ENCODE data around the gene FBXW4. TPM values are rescaled to one million over a fixed set of nuclear protein-coding genes. Genes with fewer than 3 reads are reported as not detected.
A peak's percentile ranks its signal among the peaks of the same experiment; 100 is the strongest.

The FBXW4 gene
- total RNA-seq, 6 experiments from 2014 or later: 15.1 to 29.5 (median 25.6) TPM

DNA sequence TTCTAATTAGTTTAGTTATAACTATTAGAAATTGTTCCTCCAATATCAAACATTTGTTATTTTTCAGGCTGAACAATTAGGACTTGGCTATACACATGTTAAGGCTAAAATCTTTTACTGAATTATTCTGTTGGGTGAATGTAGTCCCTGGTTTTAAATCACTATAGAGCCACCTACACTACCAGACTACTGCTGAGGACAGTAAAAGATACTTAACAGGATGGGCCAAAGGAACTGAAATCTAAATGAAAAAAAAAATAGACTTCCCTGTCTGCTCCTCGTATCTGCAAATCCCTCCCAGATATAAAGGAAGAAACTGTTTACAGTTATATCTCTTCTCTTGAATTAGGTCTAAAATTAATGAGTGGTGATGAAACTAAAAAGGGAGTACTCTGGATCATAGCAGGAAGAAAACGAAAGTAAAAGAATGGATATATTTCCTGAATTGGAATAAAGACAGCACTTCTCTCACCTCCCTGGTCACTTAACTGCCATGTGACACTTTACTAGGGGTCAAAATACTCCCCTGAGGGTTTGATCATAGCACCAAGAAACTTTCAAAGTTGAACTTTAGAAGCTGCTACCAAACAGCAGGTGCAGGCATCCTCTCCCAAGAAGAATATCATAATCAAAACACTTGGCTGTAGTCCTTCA lies 12.7 kb downstream of the FBXW4 start:
- WGBS (ENCODE audit: insufficient coverage, low coverage, low lambda C conversion rate, missing lambda C conversion rate): 5% methylated on average over 2 of the region's 2 CpGs
- intact Hi-C loops (cut with DNase I): no loop called here
- Histone ChIP-seq H3K27me3 (no peaks in the 10 kb centered on the region), H3K27ac (peak overlapping the region in 1 of 3 donors; percentile 9), H3K9me3 (no peaks in the 10 kb centered on the region), H3K4me1 (peaks cover 0 to 6% (median 0%) of the 10 kb centered on the region in 4 donors), H3K4me3 (peak overlapping the region in 1 of 3 donors; percentile 3), H3K36me3 (no peaks in the 10 kb centered on the region)
- no peak for DNase-seq
- ATAC-seq: peak; percentile 82 to 98 (median 88)
- TF ChIP-seq, protein P1, sequence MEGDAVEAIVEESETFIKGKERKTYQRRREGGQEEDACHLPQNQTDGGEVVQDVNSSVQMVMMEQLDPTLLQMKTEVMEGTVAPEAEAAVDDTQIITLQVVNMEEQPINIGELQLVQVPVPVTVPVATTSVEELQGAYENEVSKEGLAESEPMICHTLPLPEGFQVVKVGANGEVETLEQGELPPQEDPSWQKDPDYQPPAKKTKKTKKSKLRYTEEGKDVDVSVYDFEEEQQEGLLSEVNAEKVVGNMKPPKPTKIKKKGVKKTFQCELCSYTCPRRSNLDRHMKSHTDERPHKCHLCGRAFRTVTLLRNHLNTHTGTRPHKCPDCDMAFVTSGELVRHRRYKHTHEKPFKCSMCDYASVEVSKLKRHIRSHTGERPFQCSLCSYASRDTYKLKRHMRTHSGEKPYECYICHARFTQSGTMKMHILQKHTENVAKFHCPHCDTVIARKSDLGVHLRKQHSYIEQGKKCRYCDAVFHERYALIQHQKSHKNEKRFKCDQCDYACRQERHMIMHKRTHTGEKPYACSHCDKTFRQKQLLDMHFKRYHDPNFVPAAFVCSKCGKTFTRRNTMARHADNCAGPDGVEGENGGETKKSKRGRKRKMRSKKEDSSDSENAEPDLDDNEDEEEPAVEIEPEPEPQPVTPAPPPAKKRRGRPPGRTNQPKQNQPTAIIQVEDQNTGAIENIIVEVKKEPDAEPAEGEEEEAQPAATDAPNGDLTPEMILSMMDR (IDR thresholded peaks at IDR 0.05): no peak
- TF ChIP-seq POLR2A (IDR thresholded peaks at IDR 0.05): no peak

DNA sequence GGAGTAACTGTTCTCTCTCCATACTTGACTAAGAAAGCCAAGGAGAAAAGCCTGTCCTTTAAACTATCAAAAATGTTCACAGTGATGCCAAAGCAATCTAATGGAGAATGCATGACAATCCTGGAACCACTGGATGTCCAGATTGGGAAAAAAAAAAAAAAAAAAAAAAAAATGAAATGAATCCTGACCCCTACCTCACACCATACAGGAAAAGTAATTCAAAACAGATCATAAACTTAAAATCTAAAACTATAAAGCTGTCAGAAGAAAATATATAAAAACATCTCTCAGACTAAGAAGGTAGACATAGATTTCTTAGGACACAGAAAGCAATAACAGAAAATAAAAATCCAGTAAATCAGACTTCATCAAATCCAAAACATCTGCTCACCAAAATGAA lies 18.4 kb downstream of the FBXW4 start:
- no peaks in the 10 kb centered on the region for H3K27me3 ChIP-seq
- TF ChIP-seq, protein P1 (IDR thresholded peaks at IDR 0.05): no peak
- no peak for TF ChIP-seq POLR2A (IDR thresholded peaks at IDR 0.05)
- no peak overlapping the region for H3K27ac ChIP-seq
- H3K36me3 ChIP-seq: peaks cover 0 to 7% (median 3%) of the 10 kb centered on the region in 4 donors
- no peaks in the 10 kb centered on the region for H3K4me1 ChIP-seq
- H3K9me3 ChIP-seq: no peaks in the 10 kb centered on the region
- H3K4me3 ChIP-seq: no peak overlapping the region
- intact Hi-C loops (cut with DNase I): no loop called here
- DNase-seq: no peak
- ATAC-seq: no peak

DNA sequence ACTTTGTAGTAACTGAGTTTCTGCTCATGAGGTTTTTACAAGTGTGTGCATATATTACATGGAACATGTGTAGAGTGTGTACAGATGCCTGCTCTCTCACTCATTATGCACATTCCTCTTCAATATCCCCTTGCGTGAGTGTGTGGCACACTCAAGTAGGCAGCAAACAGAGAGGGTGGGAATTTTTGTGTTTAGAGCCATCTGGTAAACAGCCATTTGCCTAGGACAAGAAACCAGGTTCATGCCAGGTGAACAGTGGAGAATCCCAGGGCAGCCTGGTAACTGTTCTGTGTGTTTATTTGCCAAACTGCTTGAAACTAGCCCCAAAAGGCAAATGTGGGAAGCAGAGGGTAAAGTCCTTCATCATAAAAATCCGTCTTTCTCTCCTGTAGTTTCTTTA lies 19.9 kb downstream of the FBXW4 start:
- H3K4me3 ChIP-seq: no peak overlapping the region
- TF ChIP-seq, protein P1 (IDR thresholded peaks at IDR 0.05): no peak
- TF ChIP-seq POLR2A (IDR thresholded peaks at IDR 0.05): no peak
- H3K4me1 ChIP-seq: no peaks in the 10 kb centered on the region
- DNase-seq (no peak), ATAC-seq (no peak)
- no peak overlapping the region for H3K27ac ChIP-seq
- H3K9me3 ChIP-seq: no peaks in the 10 kb centered on the region
- peaks cover 0 to 18% (median 5%) of the 10 kb centered on the region in 4 donors for H3K36me3 ChIP-seq
- intact Hi-C loops (cut with DNase I): no loop called here
- WGBS (ENCODE audit: insufficient coverage, low coverage, low lambda C conversion rate, missing lambda C conversion rate): 94% methylated on average over 2 of the region's 2 CpGs
- H3K27me3 ChIP-seq: no peaks in the 10 kb centered on the region

DNA sequence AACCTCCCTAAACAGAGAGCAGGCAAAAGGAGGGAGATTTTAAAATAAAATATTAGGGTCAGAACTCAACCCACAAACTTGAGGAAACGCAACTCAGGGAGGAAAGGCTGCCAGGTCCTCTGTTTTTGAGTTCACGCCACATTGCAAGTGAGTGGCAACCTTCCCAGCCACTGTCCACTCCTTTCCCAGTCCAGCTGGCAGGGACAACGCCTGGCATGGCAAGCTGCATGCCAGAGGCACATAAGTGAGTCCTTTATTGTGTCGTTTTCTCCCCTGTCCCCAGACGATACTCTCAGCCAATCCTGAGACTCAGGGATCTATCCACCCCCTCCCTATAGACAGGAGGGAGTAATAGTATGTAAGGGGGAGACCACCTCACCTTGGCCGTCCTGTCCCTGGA lies 22.4 kb downstream of the FBXW4 start:
- TF ChIP-seq POLR2A (IDR thresholded peaks at IDR 0.05): no peak
- TF ChIP-seq, protein P1 (IDR thresholded peaks at IDR 0.05): no peak
- Histone ChIP-seq H3K27ac (no peak overlapping the region), H3K36me3 (peaks cover 0 to 40% (median 8%) of the 10 kb centered on the region in 4 donors), H3K9me3 (no peaks in the 10 kb centered on the region), H3K27me3 (no peaks in the 10 kb centered on the region), H3K4me3 (no peak overlapping the region), H3K4me1 (no peaks in the 10 kb centered on the region)
- 42% methylated on average over 4 of the region's 6 CpGs for WGBS (ENCODE audit: insufficient coverage, low coverage, low lambda C conversion rate, missing lambda C conversion rate)
- intact Hi-C loops (cut with DNase I): no loop called here
- peak; percentile 49 to 87 (median 82) for DNase-seq
- ATAC-seq: peak; percentile 57 to 99 (median 78)

All from right lobe of liver (tissue), 6 donors.